K562 (cell line): ENCODE data around the gene ZMYM4. TPM values are rescaled to one million over a fixed set of nuclear protein-coding genes. Genes with fewer than 3 reads are reported as not detected.

Experiments
- ARHGAP35 ChIP-seq: fragments of 450-650 bp; IDR thresholded peaks from 2 replicates; pipeline ENCODE4 v1.6.1; 2018; ENCODE audit not compliant: partially characterized antibody
- ARID2 ChIP-seq: fragments of 450-650 bp; IDR thresholded peaks from 2 replicates; pipeline ENCODE4 v1.6.1; 2017; ENCODE audit warnings: antibody characterized with exemption, mild to moderate bottlenecking
- CC2D1A ChIP-seq: fragments of 450-650 bp; IDR thresholded peaks from 2 replicates; pipeline ENCODE4 v1.6.1; 2017; ENCODE audit warnings: mild to moderate bottlenecking
- HDAC1 ChIP-seq, 2 experiments: fragments of 450-650 bp; IDR thresholded peaks; 2 replicates each; pipeline ENCODE4 v1.6.1; 2016 to 2017; ENCODE audit warnings: inconsistent platforms in 1 of 2, mild to moderate bottlenecking in 1 of 2, moderate library complexity in 1 of 2
- HLTF ChIP-seq: fragments of 450-650 bp; IDR thresholded peaks from 2 replicates; pipeline ENCODE4 v1.6.1; 2016
- NCOA4 ChIP-seq: fragments of 450-650 bp; IDR thresholded peaks from 2 replicates; pipeline ENCODE4 v1.6.1; 2018; ENCODE audit warnings: mild to moderate bottlenecking; ENCODE audit not compliant: partially characterized antibody
- NFRKB ChIP-seq: fragments of 450-650 bp; IDR thresholded peaks from 2 replicates; pipeline ENCODE4 v1.6.1; 2016; ENCODE audit warnings: low read depth
- TFAP4 ChIP-seq: sonication (generic); formaldehyde crosslinking; IDR thresholded peaks from 2 replicates; pipeline ENCODE4 v1.8.0; 2022; ENCODE audit warnings: missing genetic modification reagents, mild to moderate bottlenecking, moderate library complexity, borderline replicate concordance
- TSC22D4 ChIP-seq: fragments of 450-650 bp; IDR thresholded peaks from 2 replicates; pipeline ENCODE4 v1.6.1; 2016; ENCODE audit warnings: missing genetic modification characterization, missing biosample characterization, control low read depth
- polyA plus RNA-seq, 8 experiments: library from polyadenylated mRNA; depleted of rRNA in 4 of 8; stranded (reverse) in 5 of 8; unstranded in 3 of 8; fragments of >200 nt; fragmentation: Nextera tagmentation in 2 of 8; fragmentation: Illumina TruSeq in 1 of 8; extraction: Ambion mirVana in 2 of 8; extraction: Trizol in 1 of 8; gene quantifications; 2 replicates each; pipeline versions ENCODE4 v1.2.1 to v1.2.3, GENCODE V29; 2011 to 2014; ENCODE audit warnings: inconsistent platforms in 1 of 8, missing spikeins in 1 of 8
- total RNA-seq, 7 experiments: library from RNA; depleted of rRNA in 6 of 7; stranded (reverse); fragments of >200 nt in 6 of 7; fragmentation: Illumina TruSeq in 2 of 7; extraction: Trizol in 2 of 7; gene quantifications; 2 replicates each; pipeline versions ENCODE4 v1.2.1 to v1.2.3, GENCODE V29; 2011 to 2021; ENCODE audit warnings: low replicate concordance in 1 of 7
- TF ChIP-seq, protein P1 (sequence below), 2 experiments: fragments of 450-650 bp; IDR thresholded peaks; 2 replicates each; pipeline ENCODE4 v1.6.1; 2016
- TF ChIP-seq, protein P2 (sequence below): fragments of 450-650 bp; IDR thresholded peaks from 2 replicates; pipeline ENCODE4 v1.6.1; 2016; ENCODE audit warnings: missing biosample characterization, missing genetic modification characterization
- TF ChIP-seq, protein P3 (sequence below): fragments of 450-650 bp; formaldehyde crosslinking; IDR thresholded peaks from 2 replicates; pipeline ENCODE4 v1.4.0; 2022; ENCODE audit warnings: missing genetic modification characterization
- TF ChIP-seq, protein P4 (sequence below), 2 experiments: fragments of 450-650 bp in 1 of 2; IDR thresholded peaks; 2 replicates each; pipeline ENCODE4 v1.6.1; 2011 to 2017; ENCODE audit warnings: low read depth in 2 of 2, antibody characterized with exemption in 1 of 2, borderline replicate concordance in 1 of 2, low read length in 1 of 2, mild to moderate bottlenecking in 1 of 2, mixed read lengths in 1 of 2; ENCODE audit not compliant: control insufficient read depth in 1 of 2
- TF ChIP-seq, protein P5 (sequence below): fragments of 450-650 bp; IDR thresholded peaks from 2 replicates; pipeline ENCODE4 v1.6.1; 2017; ENCODE audit warnings: antibody characterized with exemption
- TF ChIP-seq, protein P6 (sequence below): fragments of 450-650 bp; IDR thresholded peaks from 2 replicates; pipeline ENCODE4 v1.6.1; 2016; ENCODE audit warnings: mild to moderate bottlenecking

ZMYM4 gene
- total and polyA plus RNA-seq, 9 of the 15 experiments (the other 6 are each of a cell fraction or from before 2014, with no cell fraction given), result 15.2 to 77.2 (median 63.3) TPM

DNA sequence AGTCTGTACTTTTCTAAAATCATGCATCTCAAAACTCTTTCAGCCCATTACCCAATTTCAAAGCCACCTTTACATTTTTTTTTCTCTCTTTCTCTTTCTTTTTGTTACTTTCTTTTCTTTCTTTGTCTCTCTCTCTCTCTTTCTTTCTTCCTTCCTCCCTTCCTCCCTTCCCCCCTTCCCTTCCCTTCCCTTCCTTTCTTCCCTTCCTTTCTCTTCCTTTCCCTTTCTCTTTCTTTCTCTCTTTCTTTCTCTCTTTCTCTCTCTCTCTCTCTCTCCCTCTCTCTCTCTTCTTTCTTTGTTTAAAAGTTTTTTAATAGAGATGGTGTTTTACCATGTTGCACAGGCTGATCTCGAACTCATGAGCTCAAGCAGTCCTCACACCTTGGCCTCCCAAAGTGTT is 11.5 kb downstream of the ZMYM4 start (continued):
- TF ChIP-seq, protein P1, sequence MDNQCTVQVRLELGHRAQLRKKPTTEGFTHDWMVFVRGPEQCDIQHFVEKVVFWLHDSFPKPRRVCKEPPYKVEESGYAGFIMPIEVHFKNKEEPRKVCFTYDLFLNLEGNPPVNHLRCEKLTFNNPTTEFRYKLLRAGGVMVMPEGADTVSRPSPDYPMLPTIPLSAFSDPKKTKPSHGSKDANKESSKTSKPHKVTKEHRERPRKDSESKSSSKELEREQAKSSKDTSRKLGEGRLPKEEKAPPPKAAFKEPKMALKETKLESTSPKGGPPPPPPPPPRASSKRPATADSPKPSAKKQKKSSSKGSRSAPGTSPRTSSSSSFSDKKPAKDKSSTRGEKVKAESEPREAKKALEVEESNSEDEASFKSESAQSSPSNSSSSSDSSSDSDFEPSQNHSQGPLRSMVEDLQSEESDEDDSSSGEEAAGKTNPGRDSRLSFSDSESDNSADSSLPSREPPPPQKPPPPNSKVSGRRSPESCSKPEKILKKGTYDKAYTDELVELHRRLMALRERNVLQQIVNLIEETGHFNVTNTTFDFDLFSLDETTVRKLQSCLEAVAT (IDR thresholded peaks at IDR 0.05), result peak; percentile 73 to 78; a peak in 3 of 4 replicates
- TF ChIP-seq, protein P2, sequence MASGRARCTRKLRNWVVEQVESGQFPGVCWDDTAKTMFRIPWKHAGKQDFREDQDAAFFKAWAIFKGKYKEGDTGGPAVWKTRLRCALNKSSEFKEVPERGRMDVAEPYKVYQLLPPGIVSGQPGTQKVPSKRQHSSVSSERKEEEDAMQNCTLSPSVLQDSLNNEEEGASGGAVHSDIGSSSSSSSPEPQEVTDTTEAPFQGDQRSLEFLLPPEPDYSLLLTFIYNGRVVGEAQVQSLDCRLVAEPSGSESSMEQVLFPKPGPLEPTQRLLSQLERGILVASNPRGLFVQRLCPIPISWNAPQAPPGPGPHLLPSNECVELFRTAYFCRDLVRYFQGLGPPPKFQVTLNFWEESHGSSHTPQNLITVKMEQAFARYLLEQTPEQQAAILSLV (tag), result peak; percentile 47; the same call in 1 of the 2 replicates
- TF ChIP-seq, protein P3, sequence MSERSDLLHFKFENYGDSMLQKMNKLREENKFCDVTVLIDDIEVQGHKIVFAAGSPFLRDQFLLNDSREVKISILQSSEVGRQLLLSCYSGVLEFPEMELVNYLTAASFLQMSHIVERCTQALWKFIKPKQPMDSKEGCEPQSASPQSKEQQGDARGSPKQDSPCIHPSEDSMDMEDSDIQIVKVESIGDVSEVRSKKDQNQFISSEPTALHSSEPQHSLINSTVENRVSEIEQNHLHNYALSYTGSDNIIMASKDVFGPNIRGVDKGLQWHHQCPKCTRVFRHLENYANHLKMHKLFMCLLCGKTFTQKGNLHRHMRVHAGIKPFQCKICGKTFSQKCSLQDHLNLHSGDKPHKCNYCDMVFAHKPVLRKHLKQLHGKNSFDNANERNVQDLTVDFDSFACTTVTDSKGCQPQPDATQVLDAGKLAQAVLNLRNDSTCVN, result peak; percentile 92
- TF ChIP-seq CC2D1A, result peak; percentile 41; the same call in 1 of the 2 replicates
- TF ChIP-seq HDAC1 (IDR thresholded peaks at IDR 0.05), result peak; percentile 41 to 70; a peak in 1 of 4 replicates
- TF ChIP-seq NFRKB, result peak; percentile 22; the same call in 1 of the 2 replicates
- peak; percentile 71 for TF ChIP-seq ARID2
- 0 out of 2 replicates have a peak, but pooled peaks have one; percentile 73 for TF ChIP-seq TSC22D4 (tag)
- peak; percentile 83 for TF ChIP-seq NCOA4
- TF ChIP-seq, protein P4, sequence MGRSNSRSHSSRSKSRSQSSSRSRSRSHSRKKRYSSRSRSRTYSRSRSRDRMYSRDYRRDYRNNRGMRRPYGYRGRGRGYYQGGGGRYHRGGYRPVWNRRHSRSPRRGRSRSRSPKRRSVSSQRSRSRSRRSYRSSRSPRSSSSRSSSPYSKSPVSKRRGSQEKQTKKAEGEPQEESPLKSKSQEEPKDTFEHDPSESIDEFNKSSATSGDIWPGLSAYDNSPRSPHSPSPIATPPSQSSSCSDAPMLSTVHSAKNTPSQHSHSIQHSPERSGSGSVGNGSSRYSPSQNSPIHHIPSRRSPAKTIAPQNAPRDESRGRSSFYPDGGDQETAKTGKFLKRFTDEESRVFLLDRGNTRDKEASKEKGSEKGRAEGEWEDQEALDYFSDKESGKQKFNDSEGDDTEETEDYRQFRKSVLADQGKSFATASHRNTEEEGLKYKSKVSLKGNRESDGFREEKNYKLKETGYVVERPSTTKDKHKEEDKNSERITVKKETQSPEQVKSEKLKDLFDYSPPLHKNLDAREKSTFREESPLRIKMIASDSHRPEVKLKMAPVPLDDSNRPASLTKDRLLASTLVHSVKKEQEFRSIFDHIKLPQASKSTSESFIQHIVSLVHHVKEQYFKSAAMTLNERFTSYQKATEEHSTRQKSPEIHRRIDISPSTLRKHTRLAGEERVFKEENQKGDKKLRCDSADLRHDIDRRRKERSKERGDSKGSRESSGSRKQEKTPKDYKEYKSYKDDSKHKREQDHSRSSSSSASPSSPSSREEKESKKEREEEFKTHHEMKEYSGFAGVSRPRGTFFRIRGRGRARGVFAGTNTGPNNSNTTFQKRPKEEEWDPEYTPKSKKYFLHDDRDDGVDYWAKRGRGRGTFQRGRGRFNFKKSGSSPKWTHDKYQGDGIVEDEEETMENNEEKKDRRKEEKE (IDR thresholded peaks at IDR 0.05; ENCODE audit: borderline replicate concordance in 1 of 2, control insufficient read depth in 1 of 2, low read depth in 2 of 2, low read length in 1 of 2), result peak in 1 of 2 experiments; percentile 74; a peak in 1 of 4 replicates
- TF ChIP-seq, protein P5, sequence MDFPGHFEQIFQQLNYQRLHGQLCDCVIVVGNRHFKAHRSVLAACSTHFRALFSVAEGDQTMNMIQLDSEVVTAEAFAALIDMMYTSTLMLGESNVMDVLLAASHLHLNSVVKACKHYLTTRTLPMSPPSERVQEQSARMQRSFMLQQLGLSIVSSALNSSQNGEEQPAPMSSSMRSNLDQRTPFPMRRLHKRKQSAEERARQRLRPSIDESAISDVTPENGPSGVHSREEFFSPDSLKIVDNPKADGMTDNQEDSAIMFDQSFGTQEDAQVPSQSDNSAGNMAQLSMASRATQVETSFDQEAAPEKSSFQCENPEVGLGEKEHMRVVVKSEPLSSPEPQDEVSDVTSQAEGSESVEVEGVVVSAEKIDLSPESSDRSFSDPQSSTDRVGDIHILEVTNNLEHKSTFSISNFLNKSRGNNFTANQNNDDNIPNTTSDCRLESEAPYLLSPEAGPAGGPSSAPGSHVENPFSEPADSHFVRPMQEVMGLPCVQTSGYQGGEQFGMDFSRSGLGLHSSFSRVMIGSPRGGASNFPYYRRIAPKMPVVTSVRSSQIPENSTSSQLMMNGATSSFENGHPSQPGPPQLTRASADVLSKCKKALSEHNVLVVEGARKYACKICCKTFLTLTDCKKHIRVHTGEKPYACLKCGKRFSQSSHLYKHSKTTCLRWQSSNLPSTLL, result peak; percentile 66
- TF ChIP-seq HLTF, result peak; percentile 91
- TF ChIP-seq ARHGAP35, result peak; percentile 79
- TF ChIP-seq TFAP4 (CRISPR knock-in tag), result no peak
- TF ChIP-seq, protein P6, sequence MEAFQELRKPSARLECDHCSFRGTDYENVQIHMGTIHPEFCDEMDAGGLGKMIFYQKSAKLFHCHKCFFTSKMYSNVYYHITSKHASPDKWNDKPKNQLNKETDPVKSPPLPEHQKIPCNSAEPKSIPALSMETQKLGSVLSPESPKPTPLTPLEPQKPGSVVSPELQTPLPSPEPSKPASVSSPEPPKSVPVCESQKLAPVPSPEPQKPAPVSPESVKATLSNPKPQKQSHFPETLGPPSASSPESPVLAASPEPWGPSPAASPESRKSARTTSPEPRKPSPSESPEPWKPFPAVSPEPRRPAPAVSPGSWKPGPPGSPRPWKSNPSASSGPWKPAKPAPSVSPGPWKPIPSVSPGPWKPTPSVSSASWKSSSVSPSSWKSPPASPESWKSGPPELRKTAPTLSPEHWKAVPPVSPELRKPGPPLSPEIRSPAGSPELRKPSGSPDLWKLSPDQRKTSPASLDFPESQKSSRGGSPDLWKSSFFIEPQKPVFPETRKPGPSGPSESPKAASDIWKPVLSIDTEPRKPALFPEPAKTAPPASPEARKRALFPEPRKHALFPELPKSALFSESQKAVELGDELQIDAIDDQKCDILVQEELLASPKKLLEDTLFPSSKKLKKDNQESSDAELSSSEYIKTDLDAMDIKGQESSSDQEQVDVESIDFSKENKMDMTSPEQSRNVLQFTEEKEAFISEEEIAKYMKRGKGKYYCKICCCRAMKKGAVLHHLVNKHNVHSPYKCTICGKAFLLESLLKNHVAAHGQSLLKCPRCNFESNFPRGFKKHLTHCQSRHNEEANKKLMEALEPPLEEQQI, result 0 out of 2 replicates have a peak, but pooled peaks have one; percentile 0
